H9 (cell line): ENCODE measurements around the gene CCR3. TPM values are rescaled to one million over a fixed set of nuclear protein-coding genes. Genes with fewer than 3 reads are reported as not detected.

Source experiments
- DNase-seq: peaks from one replicate; pipeline ENCODE4 v3.0.0-alpha.2; 2017
- H2AFZ ChIP-seq: one replicate; pipeline ENCODE4 v1.6.1; 2013; ENCODE audit warnings: mild to moderate bottlenecking, low read length, control low read depth, moderate library complexity
- H2AK5ac ChIP-seq: 2 replicates; pipeline ENCODE4 v1.6.1; 2013; ENCODE audit warnings: low read length, control low read depth, mixed read lengths; ENCODE audit not compliant: insufficient read length
- H2BK120ac ChIP-seq: one replicate; pipeline ENCODE4 v1.6.1; 2013; ENCODE audit warnings: low read depth, mild to moderate bottlenecking, low read length, control low read depth, inconsistent platforms; ENCODE audit not compliant: poor library complexity, severe bottlenecking
- H2BK12ac ChIP-seq: 2 replicates; pipeline ENCODE4 v1.6.1; 2013; ENCODE audit warnings: low read length, control low read depth, mixed read lengths, low read depth; ENCODE audit not compliant: insufficient read length
- H2BK15ac ChIP-seq: 2 replicates; pipeline ENCODE4 v1.6.1; 2013; ENCODE audit warnings: low read depth, low read length, control low read depth
- H2BK20ac ChIP-seq: one replicate; pipeline ENCODE4 v1.6.1; 2013; ENCODE audit warnings: low read depth, mild to moderate bottlenecking, low read length, control low read depth, inconsistent platforms; ENCODE audit not compliant: poor library complexity, severe bottlenecking
- H2BK5ac ChIP-seq: 2 replicates; pipeline ENCODE4 v1.6.1; 2013; ENCODE audit warnings: low read length, control low read depth, mixed read lengths; ENCODE audit not compliant: insufficient read length
- H3K14ac ChIP-seq: 2 replicates; pipeline ENCODE4 v1.6.1; 2013; ENCODE audit warnings: low read length, control low read depth; ENCODE audit not compliant: insufficient read depth
- H3K18ac ChIP-seq: 2 replicates; pipeline ENCODE4 v1.6.1; 2013; ENCODE audit warnings: low read depth, mild to moderate bottlenecking, mixed read lengths, low read length, control low read depth; ENCODE audit not compliant: insufficient read length
- H3K23ac ChIP-seq: 2 replicates; pipeline ENCODE4 v1.6.1; 2013; ENCODE audit warnings: low read length, control low read depth, mixed read lengths, low read depth; ENCODE audit not compliant: insufficient read length
- H3K23me2 ChIP-seq: 2 replicates; pipeline ENCODE4 v1.6.1; 2013; ENCODE audit warnings: low read depth, mild to moderate bottlenecking, mixed read lengths, low read length, control low read depth; ENCODE audit not compliant: insufficient read length, poor library complexity, severe bottlenecking
- H3K27ac ChIP-seq: 2 replicates; pipeline ENCODE4 v1.5.1; 2013; ENCODE audit warnings: low read length, control low read depth, mixed read lengths, low read depth; ENCODE audit not compliant: insufficient read length
- H3K27me3 ChIP-seq: 2 replicates; pipeline ENCODE4 v1.6.1; 2013; ENCODE audit warnings: low read length, control low read depth, inconsistent platforms; ENCODE audit not compliant: insufficient read depth
- H3K4ac ChIP-seq: 2 replicates; pipeline ENCODE4 v1.6.1; 2013; ENCODE audit warnings: low read depth, mild to moderate bottlenecking, control low read depth, inconsistent platforms, low read length, moderate library complexity
- H3K4me1 ChIP-seq: 2 replicates; pipeline ENCODE4 v1.6.1; 2013; ENCODE audit warnings: low read length, control low read depth, inconsistent platforms; ENCODE audit not compliant: insufficient read depth
- H3K4me2 ChIP-seq: 2 replicates; pipeline ENCODE4 v1.6.1; 2013; ENCODE audit warnings: low read length, control low read depth, mixed read lengths; ENCODE audit not compliant: insufficient read length, insufficient read depth
- H3K56ac ChIP-seq: 2 replicates; pipeline ENCODE4 v1.6.1; 2013; ENCODE audit warnings: low read depth, mild to moderate bottlenecking, mixed read lengths, low read length, control low read depth; ENCODE audit not compliant: insufficient read length
- H3K79me1 ChIP-seq: 2 replicates; pipeline ENCODE4 v1.6.1; 2013; ENCODE audit warnings: low read depth, mild to moderate bottlenecking, moderate library complexity, low read length, control low read depth, inconsistent platforms; ENCODE audit not compliant: insufficient read depth, poor library complexity, severe bottlenecking
- H3K79me2 ChIP-seq: 2 replicates; pipeline ENCODE4 v1.6.1; 2013; ENCODE audit warnings: low read length, control low read depth, inconsistent platforms; ENCODE audit not compliant: insufficient read depth
- H3K9ac ChIP-seq: 2 replicates; pipeline ENCODE4 v1.6.1; 2013; ENCODE audit warnings: low read length, control low read depth, mixed read lengths; ENCODE audit not compliant: insufficient read length; ENCODE audit errors: extremely low read depth
- H3K9me3 ChIP-seq: one replicate; pipeline ENCODE4 v1.6.1; 2013; ENCODE audit warnings: low read depth, low read length, inconsistent platforms; ENCODE audit not compliant: control insufficient read depth
- H3T11ph ChIP-seq: one replicate; pipeline ENCODE4 v1.6.1; 2013; ENCODE audit warnings: mild to moderate bottlenecking, low read length, control low read depth, inconsistent platforms
- H4K20me1 ChIP-seq: one replicate; pipeline ENCODE4 v1.6.1; 2013; ENCODE audit not compliant: control insufficient read depth, insufficient read length, insufficient read depth
- H4K5ac ChIP-seq: 2 replicates; pipeline ENCODE4 v1.6.1; 2013; ENCODE audit warnings: low read depth, mild to moderate bottlenecking, mixed read lengths, low read length, control low read depth; ENCODE audit not compliant: insufficient read length
- H4K8ac ChIP-seq: replicated peaks from 2 replicates; pipeline ENCODE4 v1.6.1; 2013; ENCODE audit warnings: low read length, control low read depth, mixed read lengths, low read depth; ENCODE audit not compliant: insufficient read length
- H4K91ac ChIP-seq: 2 replicates; pipeline ENCODE4 v1.6.1; 2013; ENCODE audit warnings: low read depth, mild to moderate bottlenecking, moderate library complexity, mixed read lengths, low read length, control low read depth; ENCODE audit not compliant: insufficient read length
- H3K27ac Mint-ChIP-seq, 3 experiments: 2 replicates in 2 of 3; 3 replicates in 1 of 3; pipeline ENCODE4 v1.8.0; 2020 to 2021; ENCODE audit warnings: mixed read lengths in 3 of 3, mild to moderate bottlenecking in 1 of 3, moderate library complexity in 1 of 3
- H3K27me3 Mint-ChIP-seq: 2 replicates; pipeline ENCODE4 v1.8.0; 2021; ENCODE audit warnings: low read depth, mild to moderate bottlenecking, moderate library complexity, mixed read lengths
- H3K36me3 Mint-ChIP-seq, 3 experiments: 2 replicates in 2 of 3; 3 replicates in 1 of 3; pipeline ENCODE4 v1.8.0; 2020 to 2021; ENCODE audit warnings: low read depth in 3 of 3, mixed read lengths in 3 of 3; ENCODE audit not compliant: insufficient read depth in 1 of 3
- H3K4me1 Mint-ChIP-seq, 2 experiments: 2 replicates each; pipeline ENCODE4 v1.8.0; 2020; ENCODE audit warnings: mixed read lengths in 2 of 2
- H3K4me3 Mint-ChIP-seq, 2 experiments: 2 replicates in 1 of 2; 3 replicates in 1 of 2; pipeline ENCODE4 v1.8.0; 2020 to 2021; ENCODE audit warnings: mild to moderate bottlenecking in 2 of 2, mixed read lengths in 2 of 2, moderate library complexity in 1 of 2
- H3K9me3 Mint-ChIP-seq, 2 experiments: 2 replicates in 1 of 2; 3 replicates in 1 of 2; pipeline ENCODE4 v1.8.0; 2020; ENCODE audit warnings: mild to moderate bottlenecking in 2 of 2, mixed read lengths in 2 of 2, moderate library complexity in 1 of 2
- WGBS: extraction: QIAGEN DNeasy Blood & Tissue Kit; methylation state at CpG from one replicate; pipeline ENCODE4 v1.1.7; 2013; ENCODE audit warnings: missing lambda C conversion rate, low lambda C conversion rate, mixed read lengths; ENCODE audit not compliant: insufficient read length; ENCODE audit errors: extremely low coverage; 5-methylcytosine and 5-hydroxymethylcytosine counted together
- total RNA-seq: library from RNA; stranded (reverse); gene quantifications from 2 replicates; pipeline ENCODE4 v1.2.1, GENCODE V29; 2021
- TF ChIP-seq, protein P1 (sequence below): fragments of 200-600 bp; sonication (generic); conservative IDR thresholded peaks from 3 replicates; pipeline ENCODE4 v1.8.0; 2021; ENCODE audit warnings: antibody characterized with exemption, mild to moderate bottlenecking

CCR3 gene
- total RNA-seq, 1 experiment from 2014 or later = not detected

DNA sequence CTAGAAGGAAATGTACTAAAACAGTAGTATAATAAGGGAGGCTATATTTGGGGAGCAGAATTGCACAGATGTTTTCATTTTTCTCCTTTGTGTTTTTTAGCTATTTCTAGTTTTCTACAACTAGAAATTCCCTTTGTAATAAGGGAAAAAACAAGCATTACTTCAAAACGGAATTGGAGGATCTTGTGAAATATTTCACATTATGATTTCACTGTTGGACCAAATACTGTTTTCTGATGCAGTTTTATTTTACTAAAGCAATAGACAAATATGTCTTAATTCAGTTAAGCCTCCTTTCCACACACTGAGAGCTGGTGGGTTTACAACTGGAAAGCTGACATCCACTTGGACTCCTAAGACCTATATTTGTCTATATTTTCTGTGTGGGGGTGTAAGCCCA, 41.5 kb upstream of the CCR3 start:
- Histone ChIP-seq H3K27ac (no peak overlapping the region), H3K23ac (no peak overlapping the region), H3T11ph (no peak overlapping the region), H2BK15ac (no peak overlapping the region), H3K27me3 (no peaks in the 10 kb centered on the region; the same call in 1 of the 2 replicates), H3K79me2 (no peaks in the 10 kb centered on the region), H3K18ac (no peak overlapping the region), H3K79me1 (no peaks in the 10 kb centered on the region), H2AFZ (no peak overlapping the region), H2BK120ac (no peak overlapping the region), H4K91ac (no peak overlapping the region), H3K9me3 (no peaks in the 10 kb centered on the region), H2BK12ac (no peak overlapping the region), H4K5ac (no peak overlapping the region), H3K4ac (no peak overlapping the region), H3K56ac (no peak overlapping the region), H2AK5ac (no peak overlapping the region), H4K20me1 (no peaks in the 10 kb centered on the region), H3K23me2 (no peaks in the 10 kb centered on the region), H2BK5ac (no peak overlapping the region), H3K4me1 (no peaks in the 10 kb centered on the region), H2BK20ac (no peak overlapping the region), H3K4me2 (no peak overlapping the region), H3K14ac (no peak overlapping the region), H3K9ac (no peak overlapping the region), H4K8ac (no peak overlapping the region)
- Mint-ChIP-seq H3K27me3 (peaks cover 7% of the 10 kb centered on the region), H3K27ac (no peak overlapping the region), H3K9me3 (peaks cover 0 to 2% of the 10 kb centered on the region in 2 experiments; a peak in 3 of 5 replicates), H3K4me3 (no peak overlapping the region), H3K36me3 (no peaks in the 10 kb centered on the region), H3K4me1 (peaks cover 1 to 2% of the 10 kb centered on the region in 2 experiments)
- no CpG with 5 or more reads among the region's 1 CpG for WGBS
- DNase-seq = no peak
- TF ChIP-seq, protein P1, sequence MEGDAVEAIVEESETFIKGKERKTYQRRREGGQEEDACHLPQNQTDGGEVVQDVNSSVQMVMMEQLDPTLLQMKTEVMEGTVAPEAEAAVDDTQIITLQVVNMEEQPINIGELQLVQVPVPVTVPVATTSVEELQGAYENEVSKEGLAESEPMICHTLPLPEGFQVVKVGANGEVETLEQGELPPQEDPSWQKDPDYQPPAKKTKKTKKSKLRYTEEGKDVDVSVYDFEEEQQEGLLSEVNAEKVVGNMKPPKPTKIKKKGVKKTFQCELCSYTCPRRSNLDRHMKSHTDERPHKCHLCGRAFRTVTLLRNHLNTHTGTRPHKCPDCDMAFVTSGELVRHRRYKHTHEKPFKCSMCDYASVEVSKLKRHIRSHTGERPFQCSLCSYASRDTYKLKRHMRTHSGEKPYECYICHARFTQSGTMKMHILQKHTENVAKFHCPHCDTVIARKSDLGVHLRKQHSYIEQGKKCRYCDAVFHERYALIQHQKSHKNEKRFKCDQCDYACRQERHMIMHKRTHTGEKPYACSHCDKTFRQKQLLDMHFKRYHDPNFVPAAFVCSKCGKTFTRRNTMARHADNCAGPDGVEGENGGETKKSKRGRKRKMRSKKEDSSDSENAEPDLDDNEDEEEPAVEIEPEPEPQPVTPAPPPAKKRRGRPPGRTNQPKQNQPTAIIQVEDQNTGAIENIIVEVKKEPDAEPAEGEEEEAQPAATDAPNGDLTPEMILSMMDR = no peak
